ENCODE results near the gene SLC5A6.

SLC5A6 gene

GRCh38 chr2:27249159-27249890 lies 37.3 kb upstream of the SLC5A6 start:
- peaks cover 11 to 36% (median 30%) of the 10 kb centered on the region in 5 donors for H3K27me3 ChIP-seq (ENCODE audit: control insufficient read depth in 5 of 5, insufficient read depth in 4 of 5, low read length in 5 of 5)
- H3K4me3 ChIP-seq (ENCODE audit: low read depth in 1 of 5, low read length in 5 of 5), result no peak overlapping the region
- no peak overlapping the region for H3K27ac ChIP-seq (ENCODE audit: low read depth, low read length)
- H3K36me3 ChIP-seq (ENCODE audit: control insufficient read depth in 5 of 5, insufficient read depth in 5 of 5, low read length in 5 of 5), result peaks cover 0 to 3% (median 3%) of the 10 kb centered on the region in 5 donors
- no peaks in the 10 kb centered on the region for H3K9me3 ChIP-seq (ENCODE audit: control insufficient read depth in 5 of 5, low read length in 5 of 5)
- H3K4me1 ChIP-seq (ENCODE audit: control insufficient read depth in 5 of 5, insufficient read depth in 5 of 5, low read length in 5 of 5), result peaks cover 0 to 6% (median 0%) of the 10 kb centered on the region in 5 donors
- no peak overlapping the region for H3K9ac ChIP-seq (ENCODE audit: low read length in 5 of 5)

GRCh38 chr2:27247893-27248292 lies 35.8 kb upstream of the SLC5A6 start:
- Histone ChIP-seq H3K27me3 (ENCODE audit: control insufficient read depth in 5 of 5, insufficient read depth in 4 of 5, low read length in 5 of 5) (peaks cover 11 to 32% (median 26%) of the 10 kb centered on the region in 5 donors), H3K4me3 (ENCODE audit: low read depth in 1 of 5, low read length in 5 of 5) (no peak overlapping the region), H3K9me3 (ENCODE audit: control insufficient read depth in 5 of 5, low read length in 5 of 5) (no peaks in the 10 kb centered on the region), H3K36me3 (ENCODE audit: control insufficient read depth in 5 of 5, insufficient read depth in 5 of 5, low read length in 5 of 5) (peaks cover 0 to 18% (median 17%) of the 10 kb centered on the region in 5 donors), H3K27ac (ENCODE audit: low read depth, low read length) (no peak overlapping the region), H3K9ac (ENCODE audit: low read length in 5 of 5) (no peak overlapping the region), H3K4me1 (ENCODE audit: control insufficient read depth in 5 of 5, insufficient read depth in 5 of 5, low read length in 5 of 5) (peaks cover 0 to 6% (median 0%) of the 10 kb centered on the region in 5 donors)

GRCh38 chr2:27245626-27246025 lies 33.6 kb upstream of the SLC5A6 start:
- peaks cover 6 to 16% (median 14%) of the 10 kb centered on the region in 5 donors for H3K27me3 ChIP-seq (ENCODE audit: control insufficient read depth in 5 of 5, insufficient read depth in 4 of 5, low read length in 5 of 5)
- no peak overlapping the region for H3K9ac ChIP-seq (ENCODE audit: low read length in 5 of 5)
- H3K9me3 ChIP-seq (ENCODE audit: control insufficient read depth in 5 of 5, low read length in 5 of 5), result no peaks in the 10 kb centered on the region
- H3K4me3 ChIP-seq (ENCODE audit: low read depth in 1 of 5, low read length in 5 of 5), result no peak overlapping the region
- H3K27ac ChIP-seq (ENCODE audit: low read depth, low read length), result no peak overlapping the region
- H3K36me3 ChIP-seq (ENCODE audit: control insufficient read depth in 5 of 5, insufficient read depth in 5 of 5, low read length in 5 of 5), result peaks cover 0 to 40% (median 40%) of the 10 kb centered on the region in 5 donors
- peaks cover 0 to 6% (median 0%) of the 10 kb centered on the region in 5 donors for H3K4me1 ChIP-seq (ENCODE audit: control insufficient read depth in 5 of 5, insufficient read depth in 5 of 5, low read length in 5 of 5)

- Histone ChIP-seq H3K36me3 (ENCODE audit: control insufficient read depth in 5 of 5, insufficient read depth in 5 of 5, low read length in 5 of 5) (peaks cover 0 to 46% (median 45%) of the 10 kb centered on the region in 5 donors), H3K27ac (ENCODE audit: low read depth, low read length) (no peak overlapping the region), H3K27me3 (ENCODE audit: control insufficient read depth in 5 of 5, insufficient read depth in 4 of 5, low read length in 5 of 5) (peaks cover 5 to 11% (median 10%) of the 10 kb centered on the region in 5 donors), H3K9me3 (ENCODE audit: control insufficient read depth in 5 of 5, low read length in 5 of 5) (no peaks in the 10 kb centered on the region), H3K4me1 (ENCODE audit: control insufficient read depth in 5 of 5, insufficient read depth in 5 of 5, low read length in 5 of 5) (peaks cover 0 to 1% (median 0%) of the 10 kb centered on the region in 5 donors), H3K4me3 (ENCODE audit: low read depth in 1 of 5, low read length in 5 of 5) (no peak overlapping the region), H3K9ac (ENCODE audit: low read length in 5 of 5) (no peak overlapping the region)
These were observed 33.0 kb upstream of the SLC5A6 start for GRCh38 chr2:27245116-27245515.

- no peaks in the 10 kb centered on the region for H3K9me3 ChIP-seq (ENCODE audit: control insufficient read depth in 5 of 5, low read length in 5 of 5)
- H3K27ac ChIP-seq (ENCODE audit: low read depth, low read length), result no peak overlapping the region
- no peak overlapping the region for H3K4me3 ChIP-seq (ENCODE audit: low read depth in 1 of 5, low read length in 5 of 5)
- H3K9ac ChIP-seq (ENCODE audit: low read length in 5 of 5), result no peak overlapping the region
- H3K36me3 ChIP-seq (ENCODE audit: control insufficient read depth in 5 of 5, insufficient read depth in 5 of 5, low read length in 5 of 5), result peaks cover 0 to 61% (median 59%) of the 10 kb centered on the region in 5 donors
- H3K4me1 ChIP-seq (ENCODE audit: control insufficient read depth in 5 of 5, insufficient read depth in 5 of 5, low read length in 5 of 5), result no peaks in the 10 kb centered on the region
- no peaks in the 10 kb centered on the region for H3K27me3 ChIP-seq (ENCODE audit: control insufficient read depth in 5 of 5, insufficient read depth in 4 of 5, low read length in 5 of 5)
These were observed 31.5 kb upstream of the SLC5A6 start for GRCh38 chr2:27243391-27244130.

- Histone ChIP-seq H3K9me3 (ENCODE audit: control insufficient read depth in 5 of 5, low read length in 5 of 5) (no peaks in the 10 kb centered on the region), H3K9ac (ENCODE audit: low read length in 5 of 5) (no peak overlapping the region), H3K4me1 (ENCODE audit: control insufficient read depth in 5 of 5, insufficient read depth in 5 of 5, low read length in 5 of 5) (peaks cover 0 to 2% (median 0%) of the 10 kb centered on the region in 5 donors), H3K36me3 (ENCODE audit: control insufficient read depth in 5 of 5, insufficient read depth in 5 of 5, low read length in 5 of 5) (peaks cover 0 to 70% (median 69%) of the 10 kb centered on the region in 5 donors), H3K4me3 (ENCODE audit: low read depth in 1 of 5, low read length in 5 of 5) (no peak overlapping the region), H3K27ac (ENCODE audit: low read depth, low read length) (no peak overlapping the region), H3K27me3 (ENCODE audit: control insufficient read depth in 5 of 5, insufficient read depth in 4 of 5, low read length in 5 of 5) (no peaks in the 10 kb centered on the region)
These were observed 30.5 kb upstream of the SLC5A6 start for GRCh38 chr2:27242614-27242951.

GRCh38 chr2:27241761-27242613 lies 29.9 kb upstream of the SLC5A6 start:
- Histone ChIP-seq H3K4me3 (ENCODE audit: low read depth in 1 of 5, low read length in 5 of 5) (no peak overlapping the region), H3K4me1 (ENCODE audit: control insufficient read depth in 5 of 5, insufficient read depth in 5 of 5, low read length in 5 of 5) (peaks cover 0 to 2% (median 0%) of the 10 kb centered on the region in 5 donors), H3K9ac (ENCODE audit: low read length in 5 of 5) (no peak overlapping the region), H3K27me3 (ENCODE audit: control insufficient read depth in 5 of 5, insufficient read depth in 4 of 5, low read length in 5 of 5) (no peaks in the 10 kb centered on the region), H3K36me3 (ENCODE audit: control insufficient read depth in 5 of 5, insufficient read depth in 5 of 5, low read length in 5 of 5) (peaks cover 0 to 76% (median 75%) of the 10 kb centered on the region in 5 donors), H3K9me3 (ENCODE audit: control insufficient read depth in 5 of 5, low read length in 5 of 5) (no peaks in the 10 kb centered on the region), H3K27ac (ENCODE audit: low read depth, low read length) (no peak overlapping the region)

- Histone ChIP-seq H3K36me3 (ENCODE audit: control insufficient read depth in 5 of 5, insufficient read depth in 5 of 5, low read length in 5 of 5) (peaks cover 0 to 92% (median 90%) of the 10 kb centered on the region in 5 donors), H3K27ac (ENCODE audit: low read depth, low read length) (no peak overlapping the region), H3K4me1 (ENCODE audit: control insufficient read depth in 5 of 5, insufficient read depth in 5 of 5, low read length in 5 of 5) (peaks cover 0 to 2% (median 0%) of the 10 kb centered on the region in 5 donors), H3K27me3 (ENCODE audit: control insufficient read depth in 5 of 5, insufficient read depth in 4 of 5, low read length in 5 of 5) (no peaks in the 10 kb centered on the region), H3K4me3 (ENCODE audit: low read depth in 1 of 5, low read length in 5 of 5) (no peak overlapping the region), H3K9me3 (ENCODE audit: control insufficient read depth in 5 of 5, low read length in 5 of 5) (no peaks in the 10 kb centered on the region), H3K9ac (ENCODE audit: low read length in 5 of 5) (no peak overlapping the region)
These were observed 28.3 kb upstream of the SLC5A6 start for GRCh38 chr2:27240406-27240805.

GRCh38 chr2:27238976-27239375 lies 26.9 kb upstream of the SLC5A6 start:
- Histone ChIP-seq H3K4me3 (ENCODE audit: low read depth in 1 of 5, low read length in 5 of 5) (no peak overlapping the region), H3K27me3 (ENCODE audit: control insufficient read depth in 5 of 5, insufficient read depth in 4 of 5, low read length in 5 of 5) (no peaks in the 10 kb centered on the region), H3K9me3 (ENCODE audit: control insufficient read depth in 5 of 5, low read length in 5 of 5) (no peaks in the 10 kb centered on the region), H3K27ac (ENCODE audit: low read depth, low read length) (no peak overlapping the region), H3K36me3 (ENCODE audit: control insufficient read depth in 5 of 5, insufficient read depth in 5 of 5, low read length in 5 of 5) (peaks cover 3 to 100% (median 98%) of the 10 kb centered on the region in 5 donors), H3K4me1 (ENCODE audit: control insufficient read depth in 5 of 5, insufficient read depth in 5 of 5, low read length in 5 of 5) (peaks cover 0 to 2% (median 0%) of the 10 kb centered on the region in 5 donors), H3K9ac (ENCODE audit: low read length in 5 of 5) (no peak overlapping the region)
